ENCODE results near the gene AGO1. TPM values are rescaled to one million over a fixed set of nuclear protein-coding genes. Genes with fewer than 3 reads are reported as not detected.
"Not testable (repeated sequence)": the region's sequence is repeated elsewhere in the genome, so short reads cannot be mapped to it uniquely, and the experiment has no call there.

Gene AGO1
- total and polyA plus RNA-seq, 2 of the 13 experiments (the other 11 are each of a cell fraction or from before 2014, with no cell fraction given), result 9.2 to 18.6 TPM

- TF ChIP-seq ZBTB26 (CRISPR knock-in tag; IDR thresholded peaks at IDR 0.05; ENCODE audit: borderline replicate concordance), result no peak
- no peak for TF ChIP-seq ZBTB7A (CRISPR knock-in tag; IDR thresholded peaks at IDR 0.05)
- no peak for TF ChIP-seq HNRNPLL (IDR thresholded peaks at IDR 0.05; ENCODE audit: low read depth, low read length, poor library complexity, severe bottlenecking)
- no peak for TF ChIP-seq EED (CRISPR knock-in tag; IDR thresholded peaks at IDR 0.05)
- TF ChIP-seq MTERF4 (CRISPR knock-in tag; IDR thresholded peaks at IDR 0.05), result no peak
- no peak for TF ChIP-seq SMARCE1 (IDR thresholded peaks at IDR 0.05; ENCODE audit: borderline replicate concordance)
- TF ChIP-seq ARID5B (CRISPR knock-in tag; IDR thresholded peaks at IDR 0.05), result no peak
- TF ChIP-seq TGIF2 (CRISPR knock-in tag; IDR thresholded peaks at IDR 0.05), result no peak
- no peak for TF ChIP-seq ZNF839 (CRISPR knock-in tag; IDR thresholded peaks at IDR 0.05; ENCODE audit: borderline replicate concordance)
- TF ChIP-seq ZNF121 (CRISPR knock-in tag; IDR thresholded peaks at IDR 0.05), result no peak
These were observed 79.9 kb downstream of the AGO1 start (continued) for GRCh38 chr1:35962952-35963351.

- H3K79me2 ChIP-seq (ENCODE audit: insufficient read depth, low read length); H3K4me2 ChIP-seq (ENCODE audit: low read depth, low read length); POLR2A ChIA-PET; ATAC-seq; in situ Hi-C loops (cut with HindIII; ENCODE audit: extremely low pct_ligation_motif_present, low pct_unique_long_range_greater_than_20kb); H3K4me3 ChIP-seq (replicated peaks in 1 of 3; ENCODE audit: insufficient read depth in 1 of 3, low read depth in 2 of 3, low read length in 3 of 3); H3K27me3 ChIP-seq (ENCODE audit: control insufficient read depth in 1 of 2, insufficient read depth in 2 of 2, low read length in 2 of 2); BruUV-seq (replicated peaks); H4K20me1 ChIP-seq (ENCODE audit: insufficient read depth, low read length); H3K27ac ChIP-seq (ENCODE audit: extremely low read length, insufficient read depth, low read length); H3K4me1 ChIP-seq (ENCODE audit: insufficient read depth, low read length); H3K9ac ChIP-seq (ENCODE audit: insufficient read depth, low read depth, low read length); H2AFZ ChIP-seq (ENCODE audit: low read length); H3K9me3 ChIP-seq (ENCODE audit: low read length); FAIRE-seq; intact Hi-C loops (cut with micrococcal nuclease; ENCODE audit: unreplicated experiment); DNase-seq (ENCODE audit: low spot score); CTCF ChIA-PET (ENCODE audit: low intra/inter-chr PET ratio, low total read pairs): not testable (repeated sequence)
- 97% methylated on average over 1 of the region's 1 CpG for WGBS (ENCODE audit: low lambda C conversion rate)
- peaks cover 0 to 14% of the 10 kb centered on the region in 2 experiments; a peak in 2 of 5 replicates for H3K36me3 ChIP-seq (replicated peaks in 1 of 2; ENCODE audit: control insufficient read depth in 1 of 2, insufficient read depth in 2 of 2, low read length in 2 of 2)
These were observed 81.3 kb downstream of the AGO1 start for GRCh38 chr1:35964277-35964676.
